HG02610 (cell line): Measurements from ENCODE around the gene NCKAP1.
"Not testable (repeated sequence)": the region's sequence is repeated elsewhere in the genome, so short reads cannot be mapped to it uniquely, and the experiment has no call there.

Source experiments
- ATAC-seq: cut with Tn5 transposase; IDR thresholded peaks from one replicate; pipeline ENCODE4 v1.9.1; 2021; ENCODE audit warnings: mild to moderate bottlenecking, moderate library complexity; ENCODE audit not compliant: unreplicated experiment

NCKAP1 gene

DNA sequence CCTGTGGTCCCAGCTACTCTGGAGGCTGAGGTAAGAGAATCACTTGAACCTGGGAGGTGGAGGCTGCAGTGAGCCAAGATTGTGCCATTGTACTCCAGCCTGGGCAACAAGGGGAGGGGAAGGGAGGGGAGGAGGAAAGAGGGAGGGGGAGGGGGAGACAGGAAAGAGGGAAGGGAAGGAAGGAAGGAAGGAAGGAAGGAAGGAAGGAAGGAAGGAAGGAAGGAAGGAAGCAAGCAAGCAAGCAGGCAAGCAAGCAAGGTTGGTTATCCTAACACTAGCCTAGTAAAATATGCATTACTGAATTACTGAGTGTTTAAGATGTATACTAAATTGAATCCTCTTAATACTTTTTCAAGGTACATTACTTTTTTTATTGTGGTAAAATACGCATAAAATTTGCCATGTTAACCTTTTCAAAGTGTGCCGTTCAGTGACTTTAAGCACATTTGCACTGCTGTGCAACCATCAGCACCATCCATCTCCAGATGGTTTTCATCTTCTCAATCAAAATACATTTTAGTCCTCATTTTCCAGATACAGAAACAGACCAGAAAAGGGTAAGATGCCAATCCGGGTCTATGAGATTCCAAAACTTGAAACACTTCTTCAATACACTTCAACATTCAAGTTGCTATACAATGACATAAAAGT, 28.9 kb downstream of the NCKAP1 start:
- ATAC-seq = no peak

DNA sequence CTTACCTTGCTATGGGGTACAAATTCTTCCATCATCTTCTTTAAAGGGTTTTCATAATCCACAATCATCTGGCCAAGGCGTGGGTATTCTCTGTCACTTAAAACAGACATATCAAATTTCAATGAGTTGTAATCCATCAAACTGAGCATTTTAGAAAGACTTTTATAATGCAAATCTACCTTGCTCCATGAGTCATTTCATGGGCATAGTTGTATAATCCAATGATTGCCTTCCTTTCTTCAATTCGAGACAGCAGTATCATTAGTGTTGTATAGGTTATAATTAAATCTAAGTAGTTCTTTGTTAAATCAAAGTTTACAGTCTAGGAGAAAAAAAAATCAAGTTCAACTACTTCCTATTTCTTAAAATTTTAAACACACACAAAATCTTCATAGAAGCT, 36.3 kb downstream of the NCKAP1 start:
- no peak for ATAC-seq

DNA sequence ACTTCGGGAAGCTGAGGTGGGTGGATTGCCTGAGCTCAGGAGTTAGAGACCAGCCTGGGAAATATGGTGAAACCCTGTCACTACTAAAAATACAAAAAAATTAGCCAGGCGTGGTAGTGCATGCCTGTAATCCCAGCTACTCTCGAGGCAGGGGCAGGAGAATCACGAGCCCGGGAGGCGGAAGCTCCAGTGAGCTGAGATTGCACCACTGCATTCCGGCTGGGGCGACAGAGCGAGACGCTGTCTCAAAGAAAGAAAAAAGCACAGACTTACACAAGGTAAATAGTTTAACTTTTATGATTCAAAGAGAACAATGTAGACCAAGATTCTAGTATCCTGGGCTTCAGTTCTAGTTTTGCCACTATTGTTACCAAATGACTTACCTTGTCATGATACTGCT, 37.4 kb downstream of the NCKAP1 start:
- ATAC-seq = no peak

DNA sequence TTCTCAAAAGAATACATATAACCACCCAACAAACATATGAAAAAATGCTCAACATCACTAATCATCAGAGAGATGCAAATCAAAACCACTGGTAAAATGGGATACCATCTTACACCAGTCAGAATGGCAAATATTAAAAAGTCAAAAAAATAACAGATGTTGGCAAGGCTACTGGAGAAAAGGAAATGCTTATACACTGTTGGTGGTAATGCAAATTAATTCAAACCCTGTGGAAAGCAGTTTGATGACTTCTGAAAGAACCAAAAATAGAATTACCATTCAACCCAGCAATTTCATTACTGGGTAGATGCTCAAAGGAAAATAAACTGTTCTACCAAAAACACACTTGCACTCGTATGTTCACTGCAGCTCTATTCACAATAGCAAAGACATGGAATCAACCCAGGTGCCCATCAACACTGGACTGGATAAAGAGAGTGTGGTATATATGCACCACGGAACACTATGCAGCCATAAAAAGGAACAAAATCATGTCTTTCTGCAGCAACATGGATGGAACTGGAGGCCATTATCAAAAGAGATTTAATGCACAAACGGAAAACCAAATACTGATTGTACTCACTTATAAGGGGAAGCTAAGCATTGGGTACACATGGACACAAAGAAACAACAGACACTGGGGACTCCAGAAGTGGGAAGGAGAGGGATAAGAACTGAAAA, 38.8 kb downstream of the NCKAP1 start:
- no peak for ATAC-seq

DNA sequence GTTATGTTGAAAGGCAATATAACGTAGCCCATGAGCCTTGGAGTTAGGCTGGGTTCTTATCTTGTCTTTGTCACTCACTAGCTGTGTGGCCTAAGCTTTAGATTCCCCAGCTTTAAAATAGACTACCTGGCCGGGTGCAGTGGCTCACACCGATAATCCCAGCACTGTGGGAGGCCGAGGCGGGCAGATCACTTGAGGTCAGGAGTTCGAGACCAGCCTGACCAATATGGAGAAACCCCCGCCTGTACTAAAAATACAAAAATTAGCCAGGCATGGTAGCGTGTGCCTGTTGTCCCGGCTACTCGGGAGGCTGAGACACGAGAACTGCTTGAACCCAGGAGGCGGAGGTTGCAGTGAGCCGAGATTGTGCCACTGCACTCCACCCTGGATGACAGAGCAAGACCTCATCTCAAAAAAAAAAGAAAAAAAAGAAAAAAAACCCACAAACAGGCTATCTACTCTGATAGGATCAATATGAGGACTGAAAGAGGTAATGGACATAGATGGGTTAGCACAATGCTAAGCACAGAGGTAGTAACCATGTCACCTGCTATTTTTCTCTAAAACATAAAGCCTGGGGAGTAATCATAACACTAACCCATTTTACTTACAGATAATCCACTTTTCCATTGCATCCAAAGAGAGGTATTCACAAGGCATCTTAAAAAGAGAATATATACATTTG, 43.9 kb downstream of the NCKAP1 start:
- ATAC-seq = no peak

DNA sequence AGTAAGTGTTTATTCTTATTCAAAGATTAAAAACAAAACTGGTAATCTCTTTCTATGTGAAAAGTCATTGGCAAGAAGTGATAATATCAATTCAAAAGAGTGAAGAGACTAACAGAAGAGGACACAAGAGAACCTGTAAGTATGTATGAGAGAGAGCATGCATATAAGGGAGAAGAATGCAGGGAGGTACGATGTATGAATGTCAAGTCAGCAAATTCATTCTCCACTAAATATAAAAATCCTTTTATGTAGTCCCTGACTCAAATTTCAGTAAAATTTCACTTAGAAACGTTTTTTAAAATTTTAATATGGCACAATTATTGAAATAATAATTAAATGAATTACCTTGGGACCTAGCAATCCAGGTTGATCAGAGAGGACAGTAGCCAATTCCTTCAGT, 55.3 kb downstream of the NCKAP1 start:
- ATAC-seq = no peak

DNA sequence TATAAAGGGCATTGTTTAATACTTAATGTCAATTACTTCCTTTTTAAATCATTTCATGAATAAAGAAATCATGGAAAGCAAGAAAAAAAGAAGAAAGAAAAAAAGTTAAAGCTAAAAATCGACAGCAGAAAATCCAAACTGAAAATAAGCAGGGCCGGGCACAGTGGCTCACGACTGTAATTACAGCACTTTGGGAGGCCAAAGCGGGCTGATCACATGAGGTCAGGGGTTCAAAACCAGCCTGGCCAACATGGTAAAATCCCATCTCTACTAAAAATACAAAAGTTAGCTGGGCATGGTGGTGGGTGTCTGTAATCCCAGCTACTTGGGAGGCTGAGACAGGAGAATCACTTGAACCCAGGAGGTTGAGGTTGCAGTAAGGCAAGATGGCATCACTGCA, 56.8 kb downstream of the NCKAP1 start:
- not testable (repeated sequence) for ATAC-seq

DNA sequence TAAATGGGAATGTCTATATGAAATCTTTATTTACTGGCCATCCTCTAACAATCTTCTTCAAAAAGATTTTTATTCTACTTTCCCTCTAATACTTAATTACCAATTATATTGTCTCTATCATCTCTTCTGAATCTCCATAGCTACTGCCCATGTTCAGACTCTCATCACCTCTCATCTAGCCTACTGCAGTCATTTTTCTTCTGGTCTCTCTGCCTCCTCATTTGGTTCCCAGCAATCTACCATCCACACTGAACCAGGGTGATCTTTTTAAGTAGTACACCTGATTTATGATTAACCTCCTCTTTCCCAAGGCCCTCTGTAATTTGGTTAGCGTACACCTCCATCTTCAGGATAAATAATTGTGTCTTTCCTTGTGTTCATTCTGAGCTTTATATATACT, 57.6 kb downstream of the NCKAP1 start:
- ATAC-seq = no peak

DNA sequence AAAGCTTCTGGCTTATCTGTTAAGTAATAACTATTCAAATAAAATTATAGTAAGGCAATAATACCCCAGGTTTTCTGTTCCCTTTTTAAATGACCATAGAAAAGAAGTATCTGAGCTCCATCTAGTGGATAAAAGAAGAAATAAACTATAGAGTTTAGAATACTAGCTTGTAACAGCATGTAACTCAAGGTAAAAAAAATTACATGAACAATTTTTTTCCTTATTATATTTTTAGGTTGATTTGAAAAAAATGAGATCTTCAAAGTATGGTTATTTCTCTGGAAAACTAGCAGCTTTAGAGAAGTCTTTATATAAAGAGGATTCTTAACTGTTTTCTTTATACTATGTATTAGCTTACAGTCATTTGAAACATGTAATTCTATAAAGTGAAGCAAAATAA, 58.1 kb downstream of the NCKAP1 start:
- ATAC-seq = peak; percentile 74

DNA sequence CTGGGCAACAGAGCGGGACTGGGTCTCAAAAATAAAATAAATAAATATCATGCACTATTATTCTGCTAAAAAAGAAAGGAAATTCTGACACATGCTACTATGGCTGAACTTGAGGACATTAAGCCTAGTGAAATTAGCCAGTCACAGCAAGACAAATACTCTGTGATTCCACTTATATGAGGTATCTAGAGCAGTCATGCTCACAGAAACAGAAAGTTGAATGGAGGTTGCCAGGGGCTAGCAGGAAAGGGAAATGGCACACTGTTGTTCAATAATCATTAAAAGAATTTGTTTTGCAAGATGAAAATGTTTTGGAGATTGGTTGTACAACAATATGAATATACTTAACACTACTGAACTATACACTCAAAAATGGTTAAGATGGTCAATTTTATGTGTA, 60.8 kb downstream of the NCKAP1 start:
- no peak for ATAC-seq

DNA sequence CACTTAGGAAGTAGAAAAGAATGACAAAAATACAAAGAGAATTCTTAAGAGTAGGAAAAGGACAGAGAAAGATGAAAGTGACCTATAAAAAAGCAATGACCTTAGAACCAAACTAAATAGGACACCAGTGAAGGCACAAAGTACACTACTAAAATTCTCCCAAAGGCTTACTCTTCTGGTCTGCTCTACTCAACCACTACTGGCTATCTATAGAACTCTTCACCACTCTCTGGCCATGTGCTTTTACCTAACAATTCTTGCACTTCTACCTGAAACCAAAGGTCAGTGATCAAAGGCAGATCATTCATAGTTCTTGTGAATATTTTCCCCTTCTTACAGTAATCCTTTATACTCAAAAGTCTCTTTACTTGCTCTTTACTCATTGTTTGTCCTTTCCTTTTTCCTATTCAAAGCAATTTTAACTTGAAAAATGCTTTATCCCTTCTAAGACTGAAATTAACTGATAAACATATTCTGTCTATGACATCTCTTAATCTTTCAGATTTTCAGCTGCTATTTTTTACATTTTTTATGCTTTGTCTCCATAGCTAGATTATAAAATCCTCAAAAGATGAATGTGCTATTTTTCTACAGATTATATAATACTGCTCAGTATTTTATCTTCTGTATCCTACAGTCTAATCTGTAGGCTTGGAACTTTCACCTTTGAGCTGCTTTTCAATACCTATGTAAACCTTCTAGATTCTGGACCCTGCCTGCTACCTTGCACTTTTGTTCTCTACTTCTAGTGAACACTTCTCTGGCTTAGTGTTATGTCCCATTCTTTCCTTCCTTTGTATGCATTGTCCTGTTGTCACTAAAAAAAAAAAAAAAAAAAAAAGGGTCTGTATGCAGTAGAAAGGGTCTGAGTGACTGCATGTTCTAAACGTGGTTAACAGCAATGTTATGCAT, 64.6 kb downstream of the NCKAP1 start:
- ATAC-seq = peak; percentile 49

DNA sequence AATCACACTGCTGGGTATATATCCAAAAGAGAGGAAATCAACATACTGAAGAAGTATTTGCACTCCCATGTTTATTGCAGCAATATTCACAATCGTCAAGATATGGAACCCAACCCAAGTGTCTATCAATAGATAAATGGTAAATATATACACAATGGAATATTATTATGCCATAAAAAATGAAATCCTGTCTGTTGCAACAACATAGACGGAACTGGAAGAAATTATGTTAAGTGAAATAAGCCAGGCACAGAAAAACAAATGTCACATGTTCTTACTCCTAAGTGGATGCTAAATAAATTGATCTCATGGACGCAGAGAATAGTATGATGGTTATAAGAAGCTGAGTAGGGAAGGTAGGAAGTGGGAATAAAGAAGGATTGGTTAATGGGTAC, 65.7 kb downstream of the NCKAP1 start:
- ATAC-seq = no peak

DNA sequence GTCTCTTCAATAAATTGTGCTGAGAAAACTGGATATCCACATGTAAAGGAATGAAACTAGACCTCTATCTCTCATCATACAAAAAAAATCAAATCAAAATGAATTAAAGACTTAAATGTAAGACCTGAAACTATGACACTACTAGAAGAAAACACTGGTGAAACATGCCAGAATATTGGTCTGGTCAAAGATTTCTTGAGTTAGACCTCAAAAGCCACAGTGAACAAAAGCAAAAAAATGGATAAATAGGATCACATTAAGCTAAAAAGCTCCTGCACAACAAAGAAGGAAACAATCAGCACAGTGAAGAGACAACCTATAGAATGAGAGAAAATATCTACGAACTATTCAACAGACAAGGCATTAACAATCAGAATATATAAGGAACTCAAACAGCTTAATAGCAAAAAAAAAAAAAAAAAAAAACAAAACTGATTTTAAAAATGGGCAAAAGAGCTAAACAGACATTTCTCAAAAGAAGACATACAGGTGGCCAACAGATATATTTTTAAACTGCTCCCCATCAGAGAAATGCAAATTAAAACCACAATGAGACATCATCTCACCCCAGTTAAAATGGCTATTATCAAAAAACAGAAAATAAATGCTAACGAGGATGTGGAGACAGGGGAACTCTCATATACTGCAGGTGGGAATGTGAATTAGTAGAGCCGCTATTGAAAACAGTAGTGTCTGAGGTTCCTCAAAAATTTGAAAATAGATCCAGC, 66.3 kb downstream of the NCKAP1 start:
- no peak for ATAC-seq

DNA sequence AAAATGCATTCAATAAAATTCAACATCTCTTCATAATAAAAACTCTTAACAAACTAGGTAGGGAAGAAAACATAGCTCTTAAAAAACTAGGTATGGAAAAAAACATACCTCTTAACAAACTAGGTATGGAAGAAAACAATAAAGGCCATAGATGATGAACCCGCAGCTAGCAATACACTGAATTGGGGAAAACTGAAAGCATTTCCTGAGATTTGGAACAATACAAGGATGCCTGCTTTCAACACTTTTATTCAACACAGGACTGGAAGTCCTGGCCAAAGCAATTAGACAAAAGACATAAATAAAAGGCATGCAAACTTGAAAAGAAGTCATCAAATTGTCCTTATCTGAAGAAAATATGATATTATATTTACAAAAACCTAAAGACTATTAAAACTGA, 67.8 kb downstream of the NCKAP1 start:
- ATAC-seq = no peak

DNA sequence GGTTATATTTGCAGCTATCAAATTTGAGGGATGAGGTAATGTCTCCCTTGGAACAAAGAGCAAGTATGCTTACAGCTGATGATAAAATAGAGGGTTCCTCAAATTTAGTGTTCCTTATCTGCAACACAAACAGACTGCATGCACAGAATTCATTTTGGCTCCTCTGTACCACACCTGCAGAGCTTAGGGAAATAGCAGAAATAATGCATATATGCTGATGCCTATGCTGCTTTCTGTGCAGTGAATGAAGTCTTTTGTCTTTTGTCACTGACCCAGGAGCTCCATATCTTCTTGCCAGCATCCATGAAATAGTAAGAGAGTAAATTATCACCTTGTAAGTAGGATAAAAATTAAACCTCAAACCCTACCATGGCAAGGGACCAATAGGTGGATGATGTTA, 69.8 kb downstream of the NCKAP1 start:
- no peak for ATAC-seq

DNA sequence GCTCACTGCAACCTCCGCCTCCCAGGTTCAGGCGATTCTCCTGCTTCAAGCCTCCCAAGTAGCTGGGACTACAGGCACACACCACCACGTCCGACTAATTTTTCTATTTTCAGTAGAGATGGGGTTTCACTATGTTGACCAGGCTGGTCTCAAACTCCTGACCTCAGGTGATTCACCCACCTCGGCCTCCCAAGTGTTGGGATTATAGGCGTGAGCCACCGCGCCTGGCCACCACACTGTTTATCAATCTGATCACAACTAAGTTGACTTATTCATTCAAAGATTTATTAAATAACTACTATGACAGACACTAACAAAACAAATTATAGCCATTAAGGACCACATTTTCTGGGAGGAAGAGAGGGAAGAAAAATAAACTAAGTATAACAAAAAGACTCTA, 71.9 kb downstream of the NCKAP1 start:
- ATAC-seq = not testable (repeated sequence)

DNA sequence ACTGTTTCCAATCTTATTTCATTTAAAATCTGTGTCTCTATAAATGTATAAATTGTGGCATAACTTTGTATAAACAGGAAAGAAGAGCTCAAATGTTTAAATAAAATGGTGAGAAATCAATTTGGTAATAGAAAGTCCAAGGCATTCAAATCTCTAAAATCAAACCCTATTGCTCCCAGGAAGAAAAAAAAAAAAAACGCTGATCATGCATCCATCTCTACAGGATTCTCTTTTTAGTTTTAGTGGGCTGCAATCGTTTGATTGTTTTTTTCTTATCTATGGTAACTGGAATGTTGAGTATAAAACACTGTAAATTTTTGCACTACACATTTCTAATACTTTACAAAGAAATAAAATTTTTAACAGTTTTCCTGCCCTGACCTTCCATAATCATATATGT, 75.6 kb downstream of the NCKAP1 start:
- no peak for ATAC-seq

DNA sequence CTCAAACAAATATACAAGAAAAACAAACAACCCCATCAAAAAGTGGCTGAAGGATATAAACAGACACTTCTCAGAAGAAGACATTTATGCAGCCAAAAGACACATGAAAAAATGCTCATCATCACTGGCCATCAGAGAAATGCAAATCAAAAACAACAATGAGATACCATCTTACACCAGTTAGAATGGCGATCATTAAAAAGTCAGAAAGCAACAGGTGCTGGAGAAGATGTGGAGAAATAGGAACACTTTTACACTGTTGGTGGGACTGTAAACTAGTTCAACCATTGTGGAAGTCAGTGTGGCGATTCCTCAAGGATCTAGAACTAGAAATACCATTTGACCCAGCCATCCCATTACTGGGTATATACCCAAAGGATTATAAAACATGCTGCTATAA, 77.4 kb downstream of the NCKAP1 start:
- not testable (repeated sequence) for ATAC-seq

DNA sequence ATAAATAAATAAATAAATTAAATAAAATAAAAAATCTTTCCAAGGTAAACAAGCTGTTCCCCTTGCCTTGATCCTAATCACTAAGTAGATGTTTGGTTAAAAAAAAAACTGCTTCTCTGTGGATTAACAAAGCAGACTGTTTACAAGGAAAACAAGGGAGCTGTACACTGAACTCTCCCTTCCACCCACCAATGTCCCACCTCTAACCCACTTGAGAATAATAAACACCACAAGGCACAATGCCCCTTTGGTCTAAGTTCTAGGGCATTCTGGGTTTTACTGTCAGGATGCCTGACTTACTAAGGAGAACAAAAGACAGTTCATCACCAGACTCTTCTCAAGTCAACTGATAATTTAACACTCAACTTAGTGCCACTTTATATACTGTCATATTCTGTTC, 83.5 kb downstream of the NCKAP1 start:
- no peak for ATAC-seq

DNA sequence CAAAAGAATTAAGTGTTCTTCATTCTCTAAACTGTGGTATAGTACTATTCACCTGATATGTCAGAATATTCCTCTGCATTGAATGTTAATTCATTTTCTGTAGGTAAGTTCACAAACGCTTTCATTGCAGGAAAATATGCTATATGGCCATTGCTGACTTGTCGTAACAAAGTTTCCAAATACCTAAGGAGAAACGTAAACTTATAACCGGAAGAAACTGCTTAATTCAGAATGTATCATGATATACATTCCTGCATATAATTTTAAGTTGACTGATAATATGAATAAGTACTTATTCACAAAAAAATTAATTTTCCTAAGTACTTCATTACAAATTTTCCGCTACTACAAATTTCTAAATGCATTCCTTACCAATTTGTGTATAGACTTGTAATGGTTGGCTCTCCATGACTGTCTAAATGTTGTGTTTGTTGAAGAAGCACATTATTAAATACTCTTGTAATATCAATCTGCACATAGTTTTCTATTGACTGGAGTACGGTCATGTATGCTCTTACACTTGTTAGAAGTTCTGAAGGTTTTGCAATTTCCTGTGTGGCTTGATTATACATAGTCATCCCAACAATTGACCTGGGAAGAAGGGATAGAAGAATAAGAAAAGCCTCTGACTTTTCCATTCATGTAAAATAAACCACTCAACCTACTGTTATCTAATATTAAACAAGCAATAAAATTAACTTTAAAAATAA, 85.4 kb downstream of the NCKAP1 start:
- no peak for ATAC-seq
